GM13977 (cell line): ENCODE measurements around the gene ILKAP.

ENCODE experiments used
- DNase-seq: peaks from one replicate; pipeline ENCODE4 v3.0.0; 2012; ENCODE audit warnings: low spot score
- CTCF ChIP-seq: IDR thresholded peaks from 2 replicates; pipeline ENCODE4 v1.5.1; 2012; ENCODE audit warnings: mild to moderate bottlenecking, control low read depth; ENCODE audit not compliant: insufficient read depth; ENCODE audit errors: extremely low read depth, missing control alignments
- in situ Hi-C: fragments of 300-500 bp; cut with MboI; formaldehyde crosslinking; loops from one replicate; pipeline ENCODE4 v1.12.0; 2022; ENCODE audit warnings: low sequenced_read_pairs, low pct_unique_long_range_greater_than_20kb, mixed read lengths, inconsistent platforms; ENCODE audit not compliant: unreplicated experiment

Gene ILKAP

GRCh38 chr2:238129166-238130010 is 74.1 kb downstream of the ILKAP start:
- no peak for DNase-seq
- in situ Hi-C loops: no loop called here
- no peak for TF ChIP-seq CTCF

- no peak for DNase-seq
- in situ Hi-C loops: no loop called here
- TF ChIP-seq CTCF: no peak
Observed at GRCh38 chr2:238128534-238129001, 74.9 kb downstream of the ILKAP start.

- DNase-seq: no peak
- in situ Hi-C loops: no loop called here
- no peak for TF ChIP-seq CTCF
Observed at GRCh38 chr2:238128061-238128440, 75.4 kb downstream of the ILKAP start.

- in situ Hi-C loops: no loop called here
- no peak for TF ChIP-seq CTCF
- no peak for DNase-seq
Observed at GRCh38 chr2:238127165-238128060, 76.1 kb downstream of the ILKAP start.

- in situ Hi-C loops: no loop called here
- TF ChIP-seq CTCF: no peak
- no peak for DNase-seq
Observed at GRCh38 chr2:238126775-238127164, 76.7 kb downstream of the ILKAP start.

- in situ Hi-C loops: no loop called here
- no peak for TF ChIP-seq CTCF
- DNase-seq: no peak
Observed at GRCh38 chr2:238126338-238126737, 77.2 kb downstream of the ILKAP start.
